ENCODE results near the gene UPP2.

UPP2 gene

GRCh38 chr2:158101384-158101926 lies at the start of gene UPP2:
Gene UPP2, plus strand, starts transcription at chr2:158101876. Its CDS starts 188 bp downstream, at chr2:158102064.
- no peak for DNase-seq

- no peak for DNase-seq
Observed at GRCh38 chr2:158052761-158053160, 48.9 kb upstream of the UPP2 start.

- DNase-seq: no peak
Observed at GRCh38 chr2:158056875-158057274, 44.8 kb upstream of the UPP2 start.

- no peak for DNase-seq
Observed at GRCh38 chr2:158060160-158060834, 41.4 kb upstream of the UPP2 start.

- no peak for DNase-seq
Observed at GRCh38 chr2:158060835-158061435, 40.7 kb upstream of the UPP2 start.

- DNase-seq: no peak
Observed at GRCh38 chr2:158061763-158062162, 39.9 kb upstream of the UPP2 start.

GRCh38 chr2:158066046-158066713 lies 35.5 kb upstream of the UPP2 start:
- DNase-seq: no peak

GRCh38 chr2:158071018-158071417 lies 30.7 kb upstream of the UPP2 start:
- no peak for DNase-seq

GRCh38 chr2:158072361-158072760 lies 29.3 kb upstream of the UPP2 start:
- no peak for DNase-seq

GRCh38 chr2:158079672-158080071 lies 22.0 kb upstream of the UPP2 start:
- no peak for DNase-seq

DNA sequence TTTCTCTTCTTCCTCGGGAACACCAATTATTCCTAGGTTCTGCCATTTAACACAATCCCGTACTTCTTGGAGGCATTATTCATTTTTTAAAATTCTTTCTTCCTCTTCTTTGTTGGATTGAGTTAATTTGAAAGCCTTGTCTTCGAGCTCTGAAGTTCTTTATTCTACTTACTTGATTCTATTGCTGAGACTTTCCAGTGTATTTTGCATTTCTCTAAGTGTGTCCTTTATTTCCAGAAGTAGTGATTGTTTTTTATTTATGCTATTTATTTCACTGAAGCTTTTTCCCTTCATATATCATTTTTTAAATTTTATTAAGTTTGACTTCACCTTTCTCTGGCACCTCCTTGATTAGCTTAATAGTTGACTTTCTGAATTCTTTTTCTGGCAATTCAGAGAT lies 13.6 kb upstream of the UPP2 start:
- no peak for DNase-seq

- DNase-seq: no peak
Observed at GRCh38 chr2:158089322-158089721, 12.4 kb upstream of the UPP2 start.

- DNase-seq: no peak
Observed at GRCh38 chr2:158091647-158092046, 10.0 kb upstream of the UPP2 start.

- no peak for DNase-seq
Observed at GRCh38 chr2:158094487-158095092, 7.1 kb upstream of the UPP2 start.

DNA sequence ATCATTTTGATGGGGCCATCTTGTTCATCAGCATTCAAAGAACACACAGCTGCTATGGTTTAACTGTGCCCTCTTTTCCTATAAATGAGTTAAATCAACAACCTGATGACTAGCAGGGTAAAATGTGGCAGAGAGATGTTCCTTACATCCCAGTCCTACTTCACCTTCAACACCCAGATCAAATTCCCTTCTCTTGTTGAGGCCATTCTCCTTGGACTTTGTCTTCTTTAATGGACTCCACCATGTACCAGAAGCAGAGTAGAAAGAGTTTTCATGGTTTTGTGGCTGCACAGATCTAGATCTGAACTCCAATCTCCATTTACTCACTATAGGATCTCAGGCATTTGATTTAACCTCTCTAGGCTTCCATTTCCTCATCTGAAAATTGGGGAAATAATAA lies 6.4 kb upstream of the UPP2 start:
- no peak for DNase-seq

- DNase-seq: no peak
Observed at GRCh38 chr2:158095912-158096311, 5.8 kb upstream of the UPP2 start.

DNA sequence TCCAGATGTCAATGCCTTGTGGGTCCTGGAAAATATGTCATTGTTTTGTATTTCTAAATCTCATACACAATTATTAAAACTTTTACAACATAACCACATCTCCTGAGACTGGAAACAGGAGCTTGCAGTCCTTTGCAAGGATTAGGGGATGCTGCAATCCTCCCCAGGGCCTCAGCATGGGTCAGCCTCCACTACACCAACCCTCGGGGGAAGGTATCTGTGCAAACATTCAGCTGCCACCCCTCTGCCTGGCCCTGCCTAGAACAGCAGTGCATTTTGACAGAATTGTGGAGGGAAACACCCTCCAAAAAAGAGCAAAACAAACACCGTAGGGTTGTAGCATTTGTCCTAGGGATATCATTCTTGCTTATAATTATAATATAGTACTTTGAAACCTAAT lies 4.2 kb upstream of the UPP2 start:
- DNase-seq: no peak

- no peak for DNase-seq
Observed at GRCh38 chr2:158098178-158098577, 3.5 kb upstream of the UPP2 start.

GRCh38 chr2:158099716-158100115 lies 2.0 kb upstream of the UPP2 start:
- peak; percentile 37 for DNase-seq

GRCh38 chr2:158100411-158100810 lies 1.3 kb upstream of the UPP2 start:
- DNase-seq: no peak

DNA sequence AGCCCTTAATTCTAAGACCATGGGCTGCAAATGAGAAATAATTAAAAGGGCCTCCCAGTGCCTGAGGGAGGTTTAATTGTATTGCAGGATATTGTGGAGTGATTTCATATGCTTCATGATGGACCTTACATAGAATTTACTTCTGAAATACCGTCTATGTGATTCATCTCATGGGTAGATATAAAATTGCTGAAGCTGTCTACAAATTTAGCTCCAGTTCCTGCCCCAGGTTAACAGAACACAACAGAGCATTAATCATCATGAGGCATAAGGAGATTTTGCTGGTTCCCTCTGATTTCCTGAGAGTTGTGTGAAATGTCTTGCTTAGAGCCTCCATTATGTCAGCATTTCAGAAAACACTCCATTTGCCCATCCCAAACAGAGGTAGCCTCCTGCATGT lies 770 bp downstream of the UPP2 start:
- DNase-seq: no peak

- DNase-seq: no peak
Observed at GRCh38 chr2:158103411-158104012, 1.8 kb downstream of the UPP2 start.

DNA sequence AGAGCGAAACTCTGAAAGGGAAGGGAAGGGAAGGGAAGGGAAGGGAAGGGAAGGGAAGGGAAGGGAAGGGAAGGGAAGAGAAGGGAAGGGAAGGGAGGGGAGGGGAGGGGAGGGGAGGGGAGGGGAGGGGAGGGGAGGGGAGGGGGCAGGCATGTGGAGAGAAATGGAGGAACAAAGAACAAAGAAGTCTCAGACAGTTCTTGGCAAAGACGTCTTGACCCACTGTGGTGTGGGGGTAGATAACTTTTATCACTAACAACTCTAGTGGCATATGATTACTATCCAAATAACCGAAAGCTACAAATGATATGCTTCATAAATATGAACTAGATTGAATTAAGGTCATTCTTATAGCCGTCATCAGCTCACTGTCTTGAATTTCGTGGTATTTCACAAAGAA lies 3.2 kb downstream of the UPP2 start:
- no peak for DNase-seq

Data from NCI-H446 treated with DMSO at 0.1 percent for 48 hours (cell line).